Skeletal muscle cell (primary cell): Measurements from ENCODE around the gene OSBPL2.

Experiments used
- DNase-seq: peaks from one replicate; pipeline ENCODE4 v3.0.0-alpha.2; 2010; ENCODE audit warnings: low read depth
- H3K4me3 ChIP-seq: 2 replicates; pipeline ENCODE4 v1.5.1; 2011; ENCODE audit warnings: low read depth, mild to moderate bottlenecking, control low read depth, low read length, moderate library complexity

Gene OSBPL2

GRCh38 chr20:62292108-62292507, 53.8 kb downstream of the OSBPL2 start:
- no peak overlapping the region for H3K4me3 ChIP-seq
- DNase-seq: no peak

- DNase-seq: no peak
Measured at GRCh38 chr20:62293111-62293784, 54.9 kb downstream of the OSBPL2 start.

GRCh38 chr20:62293946-62294345, 55.6 kb downstream of the OSBPL2 start:
- DNase-seq: no peak

More at GRCh38 chr20:62293111-62293784, 54.9 kb downstream of the OSBPL2 start:
- no peak overlapping the region for H3K4me3 ChIP-seq

GRCh38 chr20:62294516-62294915, 56.2 kb downstream of the OSBPL2 start:
- no peak for DNase-seq
- H3K4me3 ChIP-seq: no peak overlapping the region

More at GRCh38 chr20:62293946-62294345, 55.6 kb downstream of the OSBPL2 start:
- H3K4me3 ChIP-seq: no peak overlapping the region

GRCh38 chr20:62296724-62297448, 58.6 kb downstream of the OSBPL2 start:
- no peak for DNase-seq
- no peak overlapping the region for H3K4me3 ChIP-seq

GRCh38 chr20:62297449-62298227, 59.3 kb downstream of the OSBPL2 start:
- no peak for DNase-seq
- H3K4me3 ChIP-seq: no peak overlapping the region

GRCh38 chr20:62298577-62299249, 60.4 kb downstream of the OSBPL2 start:
- DNase-seq: no peak
- H3K4me3 ChIP-seq: no peak overlapping the region

- DNase-seq: no peak
- H3K4me3 ChIP-seq: no peak overlapping the region
Measured at GRCh38 chr20:62299666-62300236, 61.4 kb downstream of the OSBPL2 start.

- H3K4me3 ChIP-seq: no peak overlapping the region
- no peak for DNase-seq
Measured at GRCh38 chr20:62300319-62300718, 62.0 kb downstream of the OSBPL2 start.

GRCh38 chr20:62301111-62301668, 62.9 kb downstream of the OSBPL2 start:
- no peak for DNase-seq
- H3K4me3 ChIP-seq: no peak overlapping the region

GRCh38 chr20:62301773-62302340, 63.5 kb downstream of the OSBPL2 start:
- peak overlapping the region; percentile 90 for H3K4me3 ChIP-seq
- DNase-seq: peak; percentile 60

- peak within 1 kb of the TSS; percentile 90 for H3K4me3 ChIP-seq
Measured at GRCh38 chr20:62302341-62303061, 64.2 kb downstream of the OSBPL2 start, which contains the start of gene ADRM1. TSS of gene ADRM1 (plus strand) at chr20:62302997. CDS start at chr20:62303569, 572 bp downstream.

GRCh38 chr20:62303062-62303339, 64.7 kb downstream of the OSBPL2 start:
- DNase-seq: no peak
- H3K4me3 ChIP-seq: peak overlapping the region; percentile 90

More at GRCh38 chr20:62302341-62303061, 64.2 kb downstream of the OSBPL2 start, which contains the start of gene ADRM1:
- peak; percentile 86 for DNase-seq

GRCh38 chr20:62303340-62304226, 65.3 kb downstream of the OSBPL2 start:
- no peak for DNase-seq
- H3K4me3 ChIP-seq: peak overlapping the region; percentile 90

- H3K4me3 ChIP-seq: peak overlapping the region; percentile 90
- no peak for DNase-seq
Measured at GRCh38 chr20:62304331-62305148, 66.2 kb downstream of the OSBPL2 start.

GRCh38 chr20:62305149-62305764, 66.9 kb downstream of the OSBPL2 start:
- H3K4me3 ChIP-seq: no peak overlapping the region
- no peak for DNase-seq
